Purkinje cell (primary cell): Measurements from ENCODE around the gene E2F7. TPM values are rescaled to one million over a fixed set of nuclear protein-coding genes. Genes with fewer than 3 reads are reported as not detected.

Experiments used
- polyA plus RNA-seq: library from polyadenylated mRNA; unstranded; fragments of >200 nt; fragmentation: Nextera tagmentation; gene quantifications from 2 replicates; pipeline ENCODE4 v1.2.1, GENCODE V29; 2014

Gene E2F7
- polyA plus RNA-seq, result not detected in 2 replicates

GRCh38 chr12:77065361-77066204, at the start of gene E2F7:
Gene E2F7, minus strand, starts transcription at chr12:77065569. Its CDS starts 934 bp downstream, at chr12:77064635.

Other genes starting within 250 kb of the E2F7 start
- 0.36 TPM in 1 of 2 replicates, not detected in the other for gene CSRP2, start 186.6 kb downstream of the E2F7 start, polyA plus RNA-seq